GM19328 (cell line): ENCODE data around the gene LYPD6B.

Experiments used
- ATAC-seq: cut with Tn5 transposase; IDR thresholded peaks from one replicate; pipeline ENCODE4 v1.9.1; 2021; ENCODE audit warnings: mild to moderate bottlenecking, moderate library complexity; ENCODE audit not compliant: unreplicated experiment

LYPD6B gene

DNA sequence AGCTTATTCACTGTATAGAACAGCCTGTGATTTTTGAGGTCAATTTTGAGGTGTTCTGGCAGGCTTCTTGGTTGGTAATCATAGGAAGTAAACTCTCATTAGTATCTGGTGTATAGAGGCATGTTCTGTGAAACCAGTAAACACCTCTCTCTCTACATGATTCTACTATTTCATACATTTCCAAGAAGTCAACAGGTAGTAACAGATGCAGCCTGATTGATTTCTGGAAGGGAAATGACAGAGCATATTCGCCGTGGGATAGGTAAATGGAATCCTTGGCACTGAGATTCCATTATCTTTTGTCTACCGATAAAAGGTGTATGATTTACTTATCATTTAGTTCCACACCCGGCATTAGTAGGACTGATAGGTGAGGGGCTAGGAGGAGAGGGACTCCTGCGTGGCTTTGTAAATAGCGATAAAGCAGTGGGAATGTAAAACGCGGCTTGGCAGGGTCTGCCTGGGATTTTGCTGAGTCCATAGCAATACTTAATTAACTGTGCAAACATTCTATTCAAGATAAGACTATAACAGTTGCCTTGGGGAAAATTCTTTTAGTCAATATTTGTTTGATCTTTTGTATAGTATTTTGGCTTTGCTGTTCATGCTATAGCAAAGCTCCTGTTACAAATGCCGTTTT is 32.3 kb downstream of the LYPD6B start:
- ATAC-seq: no peak

DNA sequence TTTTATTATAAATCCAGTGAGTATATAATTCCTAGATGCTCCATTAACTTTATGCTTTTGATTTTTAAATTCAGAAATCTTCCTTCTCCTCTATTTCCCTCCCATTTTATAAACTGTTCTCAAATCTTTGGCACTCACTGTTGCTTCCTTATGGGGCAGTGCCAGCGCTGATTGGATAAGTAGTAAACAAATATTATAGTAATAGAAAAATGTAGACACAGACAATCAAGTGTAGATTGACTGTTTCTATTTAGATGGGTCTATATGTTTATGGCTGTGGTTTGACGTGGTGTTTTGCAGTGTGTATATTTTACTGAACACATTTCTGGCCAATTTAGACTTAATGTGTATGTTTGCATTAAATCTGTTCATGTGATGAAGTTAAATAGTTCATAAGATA is 36.6 kb downstream of the LYPD6B start:
- no peak for ATAC-seq

DNA sequence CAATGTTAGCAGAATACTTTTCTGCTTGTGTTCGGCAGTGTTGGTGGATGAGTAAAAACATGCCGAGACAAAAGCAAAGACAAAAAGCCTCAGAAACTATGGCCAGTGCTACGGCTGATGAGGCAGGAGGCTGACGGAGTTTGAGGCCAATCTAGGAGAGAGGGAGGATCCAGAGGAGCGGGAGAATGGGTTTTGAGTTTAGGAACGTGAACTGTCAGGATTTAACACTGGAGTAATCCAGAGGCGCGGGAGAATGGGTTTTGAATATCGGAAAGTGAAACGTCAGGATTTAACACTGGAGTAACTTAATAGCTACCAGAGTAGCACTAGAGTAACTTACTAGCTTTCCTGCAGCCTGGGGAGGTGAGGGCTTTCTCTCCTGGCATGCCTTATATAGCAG is 37.4 kb downstream of the LYPD6B start:
- ATAC-seq: no peak

DNA sequence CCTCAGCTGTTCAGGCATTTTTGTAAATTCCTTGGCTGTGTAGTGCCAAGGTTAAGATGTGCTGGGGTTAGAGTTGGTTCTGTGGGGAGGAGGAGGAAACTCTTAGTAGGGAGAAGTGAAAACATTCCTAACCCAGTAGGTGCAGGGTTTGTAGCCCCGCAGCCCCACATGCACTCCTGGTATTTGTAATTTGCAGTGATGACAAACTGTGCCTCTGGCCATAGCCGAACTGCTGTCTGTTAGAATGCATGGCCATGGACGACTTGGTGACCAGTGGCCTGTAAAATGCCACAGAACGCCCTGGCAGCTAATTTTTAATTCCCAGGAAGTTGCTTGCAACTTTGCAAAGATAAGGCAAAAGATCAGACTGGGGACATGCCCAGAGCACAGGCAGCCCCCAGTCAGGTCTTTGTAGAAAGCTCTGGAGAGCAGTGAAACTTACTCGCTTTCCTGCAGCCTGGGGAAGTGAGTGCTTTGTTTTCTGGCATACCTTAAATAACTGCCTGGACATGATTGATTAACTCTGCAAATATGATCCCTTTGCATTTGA is 38.4 kb downstream of the LYPD6B start:
- ATAC-seq: no peak

DNA sequence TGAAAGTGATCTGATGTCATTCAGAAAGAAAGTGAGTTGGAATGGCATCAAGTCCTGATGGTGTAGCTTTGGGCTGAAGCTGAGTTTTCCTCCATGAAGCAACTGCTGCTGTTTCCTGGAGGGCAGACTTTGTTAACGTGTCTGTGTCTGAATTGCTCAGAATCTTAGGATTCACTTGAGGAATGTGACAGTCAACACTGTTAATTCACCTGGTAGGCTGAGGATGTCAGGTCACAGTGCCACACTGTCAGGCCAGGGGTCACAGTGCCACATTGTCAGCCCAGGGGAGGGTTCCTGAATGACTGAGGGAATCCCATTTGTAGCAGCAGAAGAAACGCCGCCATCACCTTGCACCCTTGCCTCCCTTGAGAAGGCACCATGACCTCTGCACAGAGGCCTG is 39.4 kb downstream of the LYPD6B start:
- no peak for ATAC-seq

DNA sequence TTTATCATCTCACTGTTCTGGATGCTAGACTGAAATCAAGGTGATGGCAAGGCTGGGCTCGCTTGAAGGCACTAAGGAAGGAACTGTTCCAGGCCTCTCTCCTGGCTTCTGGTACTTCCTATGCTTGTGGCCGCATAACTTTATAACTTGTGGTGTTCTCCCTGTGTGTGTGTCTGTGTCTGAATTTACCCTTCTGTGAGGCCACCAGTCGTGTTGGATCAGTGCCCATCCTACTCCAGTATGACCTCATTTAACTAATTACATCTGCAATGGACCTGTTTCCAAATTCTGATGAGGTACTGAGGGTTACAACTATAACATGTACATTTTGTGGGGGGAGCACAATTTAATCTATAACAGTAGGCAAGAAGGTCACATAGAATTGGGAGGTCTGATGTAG is 41.6 kb downstream of the LYPD6B start:
- no peak for ATAC-seq

DNA sequence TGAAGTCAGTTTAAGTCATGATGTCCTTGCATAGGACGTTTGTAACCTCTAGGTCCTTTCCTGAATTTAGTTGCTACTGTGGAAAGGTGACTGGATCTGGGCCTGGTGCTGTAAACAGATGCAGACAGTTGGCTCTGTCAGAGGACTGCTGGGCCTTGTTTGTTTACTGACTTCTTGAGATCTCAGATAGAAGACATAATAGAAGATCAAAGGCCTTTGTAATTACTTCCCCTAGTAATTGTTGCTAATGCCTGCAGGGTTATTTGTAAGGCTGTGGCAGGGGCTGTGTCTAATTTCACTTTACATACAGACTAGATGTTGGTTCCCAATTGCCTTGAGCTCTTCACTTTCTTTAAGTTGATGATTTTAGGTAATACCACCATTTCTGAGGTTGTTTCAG is 42.5 kb downstream of the LYPD6B start:
- no peak for ATAC-seq

DNA sequence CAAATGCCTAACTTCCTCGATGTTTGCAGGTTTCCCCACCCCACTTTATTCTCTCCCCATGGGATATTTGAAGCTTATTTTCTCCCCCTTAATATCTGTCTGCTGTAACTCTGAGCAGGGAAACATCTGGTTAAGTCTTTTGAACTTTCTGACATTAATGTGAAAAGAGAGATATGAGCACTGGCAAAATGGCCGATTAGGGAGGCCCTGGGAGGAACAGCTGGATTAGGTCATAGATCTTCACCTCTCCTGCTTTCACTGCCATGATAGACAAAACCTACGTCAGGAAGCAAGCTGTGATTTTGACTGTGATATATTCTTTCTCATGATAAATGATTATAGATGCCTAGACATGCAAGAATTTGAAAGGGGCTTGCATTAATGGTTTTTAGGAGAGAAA is 43.6 kb downstream of the LYPD6B start:
- no peak for ATAC-seq

DNA sequence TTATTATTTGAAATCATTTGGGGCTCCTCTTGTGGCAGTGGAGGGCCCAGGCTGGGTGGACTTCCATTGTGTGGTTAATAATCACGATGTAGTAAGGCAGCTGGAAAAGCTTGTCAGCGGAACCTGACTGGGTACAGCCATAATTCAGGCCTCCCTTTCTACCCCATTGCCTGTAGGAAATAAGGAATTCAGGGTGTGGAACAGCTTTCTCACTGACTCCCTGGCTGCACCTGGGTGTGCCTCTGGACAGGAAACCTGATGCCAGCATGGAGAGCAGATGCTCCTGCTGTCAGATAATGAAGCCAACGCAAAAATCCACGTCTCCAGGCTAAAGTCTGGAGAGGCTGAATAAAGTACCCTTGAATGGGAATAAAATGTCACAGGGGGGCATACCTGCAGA is 44.2 kb downstream of the LYPD6B start:
- no peak for ATAC-seq

DNA sequence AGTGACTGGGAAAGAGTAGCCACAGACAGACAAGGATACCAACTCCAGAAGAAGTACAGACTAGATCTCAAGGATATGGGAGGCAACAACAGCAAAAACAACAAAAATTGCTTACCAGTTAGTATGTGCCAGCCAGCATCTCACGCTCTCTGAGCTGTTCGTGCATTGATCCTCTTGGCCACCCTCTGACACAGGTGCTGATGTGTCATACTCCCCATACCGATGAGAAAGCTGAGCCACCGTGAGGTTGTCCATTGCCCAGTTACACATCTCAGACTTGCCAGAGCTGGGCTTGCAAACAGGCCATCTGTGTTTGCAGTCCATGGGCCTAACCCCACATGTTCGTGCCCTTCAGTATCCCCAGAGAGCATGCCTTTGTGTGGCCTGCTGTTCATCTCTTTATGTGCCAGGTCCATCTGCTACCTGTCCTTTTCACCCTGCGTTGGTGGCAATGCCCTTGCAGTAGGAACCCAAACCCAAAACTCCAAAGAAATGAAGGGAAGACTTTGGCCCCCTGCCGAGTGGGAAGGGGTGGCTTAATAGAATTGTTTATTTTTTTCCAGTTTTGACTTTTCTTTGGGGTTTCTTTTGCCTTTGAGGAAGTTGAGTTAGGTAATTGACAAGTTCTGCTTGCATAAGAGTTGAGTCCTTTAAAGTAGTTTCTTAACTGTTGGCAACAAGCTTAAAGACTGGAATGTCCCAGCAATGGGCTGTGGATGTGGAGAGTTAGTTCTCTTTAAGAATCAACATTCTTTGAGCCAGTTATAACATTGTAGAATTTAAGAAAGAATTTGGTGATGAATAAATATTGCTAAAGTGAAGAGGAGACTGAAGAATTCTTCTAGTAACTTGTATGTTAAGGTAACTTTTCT is 46.7 kb downstream of the LYPD6B start:
- no peak for ATAC-seq

DNA sequence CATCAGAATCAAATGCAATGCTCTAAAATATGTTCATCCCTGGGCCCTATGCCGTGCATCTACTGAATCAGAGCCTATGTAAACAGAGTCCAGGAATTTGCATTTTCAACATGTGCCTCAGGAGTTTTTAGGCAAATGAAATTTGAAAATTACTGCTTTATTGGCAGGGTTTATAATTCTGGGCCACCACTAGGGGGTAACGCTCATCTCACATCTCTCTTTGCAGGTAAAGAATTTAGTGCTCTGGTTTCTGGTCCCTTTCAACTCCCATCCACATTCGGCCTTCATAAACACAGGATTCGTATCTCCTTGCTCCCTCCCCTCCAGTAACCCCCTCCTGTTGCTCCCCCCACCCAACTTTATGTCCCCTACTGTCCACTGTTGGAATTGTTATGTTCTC is 49.3 kb downstream of the LYPD6B start:
- no peak for ATAC-seq

DNA sequence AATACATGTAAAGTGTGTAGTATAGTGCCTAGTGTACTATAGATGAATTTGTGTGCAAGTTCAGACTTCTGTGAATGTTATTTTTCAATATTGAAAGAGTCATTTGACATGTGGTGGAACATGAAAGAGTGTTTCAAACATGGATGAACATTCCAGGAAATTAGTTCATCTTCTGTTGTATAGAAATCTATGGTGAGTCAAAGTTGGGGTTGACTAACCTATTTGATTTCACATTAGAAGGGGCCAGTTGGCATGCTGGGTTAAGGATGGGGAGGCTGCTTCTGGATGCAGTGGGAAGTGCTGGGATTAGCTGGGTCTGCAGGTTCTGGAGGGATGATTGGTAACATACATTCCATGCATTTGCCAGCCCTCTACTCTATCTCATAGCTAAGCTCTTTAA is 50.6 kb downstream of the LYPD6B start:
- ATAC-seq: no peak

DNA sequence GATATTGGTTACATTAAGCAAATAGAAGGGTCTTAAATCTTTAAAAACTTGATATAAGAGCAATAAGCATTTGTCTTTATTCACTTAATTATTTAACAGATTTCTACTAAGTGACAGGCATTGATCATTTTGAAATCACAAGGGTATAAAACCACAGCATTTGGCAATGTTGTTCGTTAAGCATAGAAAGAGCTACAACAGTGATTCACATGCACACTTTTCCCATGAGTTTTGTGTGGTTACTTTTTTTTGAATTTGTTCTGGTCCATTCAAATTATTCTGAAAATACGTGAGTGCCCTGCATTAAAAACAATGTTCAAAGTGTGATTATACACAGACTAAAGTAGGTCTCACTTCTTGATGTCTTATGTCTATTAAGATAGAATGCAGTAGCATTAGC is 52.2 kb downstream of the LYPD6B start:
- ATAC-seq: no peak

DNA sequence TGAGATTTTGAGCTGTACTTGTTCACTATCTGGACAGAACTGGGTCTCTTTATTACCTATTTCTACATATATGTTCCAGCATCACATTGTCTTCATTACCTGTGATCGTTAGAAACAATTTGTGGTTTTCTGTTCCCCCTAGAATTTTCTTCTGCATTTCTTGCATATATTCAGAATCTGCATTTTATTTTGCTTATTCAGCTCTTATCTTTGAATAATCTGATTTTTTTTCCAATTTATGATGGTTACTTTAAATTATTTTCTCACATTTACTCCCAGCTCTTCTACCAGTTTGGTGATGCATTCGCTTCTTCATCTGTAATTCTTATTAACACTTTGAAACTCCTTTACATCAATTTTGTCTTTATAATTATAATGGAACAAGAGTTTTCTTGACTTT is 55.1 kb downstream of the LYPD6B start:
- no peak for ATAC-seq

DNA sequence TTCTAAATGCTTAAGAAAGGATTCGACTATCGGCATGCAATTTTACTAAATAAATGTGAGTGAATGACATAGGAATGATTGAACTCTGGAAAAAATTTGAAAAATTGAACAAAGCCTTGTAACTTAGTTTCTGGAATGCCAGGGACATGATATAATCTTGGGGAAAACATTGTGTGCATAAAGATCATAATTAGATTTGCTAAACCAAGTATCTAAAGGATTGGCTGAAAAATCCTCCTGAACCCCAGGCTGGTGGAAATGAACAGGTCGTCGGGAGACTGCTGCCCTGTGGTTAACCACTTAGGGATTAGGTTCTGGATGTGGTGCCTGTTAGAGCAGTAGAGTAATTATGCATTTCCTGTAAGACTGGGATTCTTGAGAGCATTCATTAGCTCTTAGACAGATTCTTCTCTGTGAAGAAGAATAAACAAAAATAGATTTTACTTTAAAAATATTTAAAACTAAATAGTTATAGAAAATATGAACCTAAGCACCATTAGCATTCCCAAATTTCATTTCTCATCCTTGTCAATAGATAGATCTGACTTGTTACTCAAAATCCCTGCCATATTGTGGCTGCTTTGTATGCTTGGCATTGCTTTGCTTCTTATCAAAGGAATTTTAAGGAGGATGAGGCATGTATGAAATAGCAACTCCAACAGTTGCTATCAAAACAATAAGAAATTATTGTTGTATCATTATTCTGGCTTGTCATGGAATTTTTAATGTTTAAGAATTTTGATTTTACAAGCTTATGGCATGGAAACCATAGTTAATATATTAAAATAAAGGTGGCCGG is 55.9 kb downstream of the LYPD6B start:
- ATAC-seq: no peak

DNA sequence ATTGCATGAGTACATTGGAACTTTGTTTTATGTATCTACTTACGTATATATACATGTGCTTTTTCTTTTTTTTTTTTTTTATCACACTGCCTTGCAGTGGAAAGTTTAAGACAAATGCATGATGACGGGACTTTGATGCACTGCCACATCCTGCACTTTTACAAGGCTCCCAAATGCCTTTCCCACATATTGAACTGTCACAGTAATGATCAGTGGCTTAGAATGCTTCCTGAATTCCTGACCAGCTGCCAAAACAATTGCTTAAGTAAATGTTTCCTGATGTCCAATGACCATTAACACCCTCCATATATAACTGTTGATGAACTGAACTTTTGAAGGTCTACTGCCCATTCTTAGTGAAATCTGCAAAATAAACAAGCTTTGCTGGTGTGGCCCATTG is 60.2 kb downstream of the LYPD6B start:
- ATAC-seq: no peak

DNA sequence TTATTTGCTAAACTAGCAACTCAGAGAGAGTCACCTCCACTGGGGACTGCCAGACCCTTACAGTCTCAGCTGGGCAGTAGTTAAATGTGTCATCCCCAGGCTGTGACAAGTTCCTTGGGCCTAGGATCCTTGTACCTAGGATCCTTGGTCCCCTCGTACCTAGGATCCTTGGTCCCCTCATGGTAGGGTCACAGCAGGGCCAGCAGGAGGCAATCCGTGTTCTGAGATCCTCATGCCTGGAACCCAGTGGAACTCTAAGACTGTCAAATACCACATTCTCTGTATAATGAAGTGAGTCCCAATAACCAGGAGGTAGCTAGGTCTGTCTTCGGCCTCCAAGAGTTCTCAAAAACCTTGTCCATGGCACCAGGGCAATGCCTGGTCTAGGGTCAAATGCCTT is 60.8 kb downstream of the LYPD6B start:
- no peak for ATAC-seq

DNA sequence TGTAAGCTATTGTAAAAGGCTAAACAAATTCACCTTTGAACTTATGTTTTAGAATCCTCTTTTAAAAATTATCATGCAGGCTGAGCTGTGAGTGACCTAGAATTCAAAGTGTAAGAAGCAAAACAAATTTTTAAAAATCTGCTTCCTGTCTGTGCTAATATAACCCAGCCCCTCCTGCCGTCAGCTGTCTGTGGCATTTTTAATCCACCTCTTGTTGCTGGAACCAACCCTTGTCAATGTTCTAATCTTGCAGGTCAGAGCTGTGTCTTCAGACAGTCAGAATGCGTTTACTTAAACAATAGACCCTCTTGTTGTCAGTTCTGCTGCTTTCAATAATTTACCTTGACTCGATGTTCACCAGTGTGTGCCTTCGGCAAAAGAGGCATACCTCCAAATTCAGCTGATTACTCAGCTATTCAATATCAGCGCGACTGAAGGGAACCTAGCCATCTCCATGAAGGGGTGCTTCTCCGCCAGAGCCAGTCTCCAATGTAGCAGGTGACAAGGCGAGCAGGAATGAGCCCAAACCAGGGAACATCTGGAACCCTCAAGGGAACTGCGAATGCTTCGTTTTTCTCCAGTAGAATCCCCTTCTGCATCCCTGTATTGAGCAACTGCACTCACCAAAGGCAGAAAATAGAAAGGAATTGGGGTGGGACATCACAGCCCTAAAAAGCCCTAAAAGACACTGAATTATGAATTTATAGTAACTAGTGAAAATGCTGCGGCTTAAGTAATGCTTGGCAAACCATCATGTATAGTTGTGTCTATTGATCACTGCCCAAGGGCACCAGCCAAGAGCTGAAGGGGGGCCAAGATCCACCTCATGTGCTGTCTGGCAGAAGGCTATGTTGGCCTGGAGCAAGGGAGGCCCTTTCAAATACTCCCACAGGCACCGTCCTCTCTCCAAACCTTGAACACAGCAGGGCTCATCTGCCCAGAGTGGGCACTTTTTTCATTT is 62.5 kb downstream of the LYPD6B start:
- no peak for ATAC-seq

DNA sequence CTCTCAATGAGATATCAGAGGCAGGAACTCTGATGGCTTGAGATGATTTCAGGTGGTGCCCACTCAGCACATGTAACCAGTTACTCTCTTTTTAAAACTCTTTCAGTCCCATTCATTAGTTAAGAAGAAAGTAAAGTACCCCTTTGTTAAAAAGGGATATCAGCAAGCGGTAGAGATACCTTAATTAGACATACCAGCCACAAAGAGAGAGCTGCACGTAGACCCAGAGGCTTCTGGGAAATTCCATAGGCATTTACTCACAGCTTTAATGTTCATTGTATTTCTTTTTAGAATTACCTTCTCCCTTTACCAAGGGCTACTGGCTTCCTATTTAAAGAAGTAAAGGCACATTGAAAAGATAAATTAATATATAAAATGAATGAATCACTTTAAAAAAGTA is 63.3 kb downstream of the LYPD6B start:
- no peak for ATAC-seq

DNA sequence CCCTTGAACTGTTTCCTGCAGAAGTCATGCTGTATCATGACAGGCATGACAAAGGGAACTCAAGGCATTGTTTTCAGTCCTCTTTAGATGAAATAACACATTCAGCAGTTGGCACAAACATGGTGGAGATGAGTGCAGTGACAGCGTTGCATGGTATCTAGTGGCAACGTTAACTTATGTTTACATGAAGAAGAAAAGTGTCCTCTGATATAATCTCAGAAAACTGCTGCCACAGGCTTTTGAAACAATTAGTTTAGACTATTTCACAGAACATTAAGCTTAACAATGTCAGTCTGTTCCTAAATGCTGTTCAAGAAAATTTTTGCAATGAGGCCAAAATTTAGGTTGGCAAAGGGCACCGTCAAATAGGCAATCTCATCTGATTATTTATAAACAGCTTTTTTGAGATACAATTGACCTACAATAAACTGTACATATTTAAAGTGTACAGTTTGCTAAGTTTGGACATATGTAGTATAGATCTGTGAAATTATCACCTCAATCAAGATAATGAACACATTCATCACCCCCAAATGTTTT is 64.7 kb downstream of the LYPD6B start:
- no peak for ATAC-seq
